CD4-positive, alpha-beta T cell treated with Interleukin-17A for 4 hours (primary cell): Measurements from ENCODE around the gene LRSAM1.
"Not testable (repeated sequence)": the region's sequence is repeated elsewhere in the genome, so short reads cannot be mapped to it uniquely, and the experiment has no call there.

Experiments
- DNase-seq: peaks from one replicate; pipeline ENCODE4 v3.0.0-alpha.2; 2020; ENCODE audit warnings: mixed read lengths

Gene LRSAM1

DNA sequence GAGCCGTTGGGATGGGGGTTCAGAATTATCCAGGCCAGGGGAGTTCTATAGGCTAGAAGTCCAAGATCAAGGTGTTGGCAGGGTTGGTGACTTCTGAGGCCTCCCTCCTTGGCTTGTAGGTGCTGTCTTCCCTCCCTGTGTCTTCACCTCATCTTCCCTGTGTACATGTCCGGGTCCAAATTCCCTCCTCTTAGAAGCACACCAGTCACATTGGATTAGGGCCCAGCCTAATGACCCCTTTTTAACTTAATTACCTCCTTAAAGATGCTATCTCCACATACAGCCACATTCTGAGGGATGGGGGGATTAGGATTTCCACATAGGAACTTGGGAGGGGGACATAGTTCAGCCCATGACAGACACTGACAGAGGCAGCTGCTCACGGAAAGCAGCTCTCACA is 12.1 kb downstream of the LRSAM1 start:
- DNase-seq: no peak

DNA sequence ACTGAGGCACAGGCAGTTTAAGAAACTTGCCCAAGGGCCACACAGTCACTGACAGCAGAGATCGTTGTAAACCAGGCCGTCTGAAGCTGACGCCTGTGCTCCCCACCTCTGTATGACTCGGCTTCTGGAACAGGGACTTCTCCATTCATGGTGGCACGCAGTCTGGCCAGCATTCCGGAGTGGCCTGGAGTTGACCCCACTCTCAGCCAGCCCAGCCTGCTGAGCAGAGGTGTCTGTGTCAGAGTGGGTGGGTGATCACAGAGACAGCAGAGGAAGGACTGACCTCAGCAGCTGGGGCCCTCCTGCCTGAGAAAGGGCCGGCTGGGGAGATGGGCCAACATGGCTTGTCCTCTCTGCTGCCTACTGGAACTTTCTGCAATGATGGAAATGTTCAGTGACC is 12.6 kb downstream of the LRSAM1 start:
- DNase-seq: no peak

DNA sequence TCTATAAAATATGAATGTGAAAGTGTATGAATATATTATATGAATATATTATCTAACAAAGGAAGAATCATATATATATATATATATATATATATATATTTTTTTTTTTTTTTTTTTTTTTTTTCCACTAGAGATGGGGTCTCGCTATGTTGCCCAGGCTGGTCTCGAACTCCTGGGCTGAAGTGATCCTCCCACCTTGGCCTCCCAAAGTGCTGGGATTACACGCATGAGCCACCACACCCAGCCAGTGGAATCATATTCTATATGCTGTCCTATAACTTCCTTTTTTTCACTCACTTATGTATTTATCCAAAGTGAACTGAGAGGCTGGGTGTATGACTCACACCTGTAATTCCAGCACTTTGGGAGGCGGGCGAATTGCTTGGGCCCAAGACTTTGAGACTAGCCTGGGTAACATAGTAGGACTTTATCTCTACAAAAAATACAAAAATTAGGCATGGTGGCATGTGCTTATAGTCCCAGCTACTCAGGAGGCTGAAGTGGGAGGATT is 15.2 kb downstream of the LRSAM1 start:
- not testable (repeated sequence) for DNase-seq

DNA sequence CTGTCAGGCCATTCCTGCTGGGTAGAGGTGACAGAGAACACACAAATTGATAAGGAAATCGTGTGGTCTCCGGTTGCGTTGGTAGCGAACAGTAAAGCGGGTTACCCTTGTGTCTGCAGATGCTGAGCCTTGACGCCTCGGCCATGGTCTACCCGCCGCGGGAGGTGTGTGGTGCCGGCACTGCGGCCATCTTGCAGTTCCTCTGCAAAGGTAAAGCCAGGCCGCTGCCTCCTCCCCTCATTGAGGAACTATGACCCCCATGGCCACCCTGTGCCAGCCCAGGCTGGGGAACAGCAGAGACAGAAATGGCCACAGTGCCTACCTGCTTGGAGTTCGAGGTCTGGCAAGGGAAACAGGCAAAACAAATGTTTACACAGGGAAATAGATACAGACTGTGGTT is 16.3 kb downstream of the LRSAM1 start:
- DNase-seq: no peak

DNA sequence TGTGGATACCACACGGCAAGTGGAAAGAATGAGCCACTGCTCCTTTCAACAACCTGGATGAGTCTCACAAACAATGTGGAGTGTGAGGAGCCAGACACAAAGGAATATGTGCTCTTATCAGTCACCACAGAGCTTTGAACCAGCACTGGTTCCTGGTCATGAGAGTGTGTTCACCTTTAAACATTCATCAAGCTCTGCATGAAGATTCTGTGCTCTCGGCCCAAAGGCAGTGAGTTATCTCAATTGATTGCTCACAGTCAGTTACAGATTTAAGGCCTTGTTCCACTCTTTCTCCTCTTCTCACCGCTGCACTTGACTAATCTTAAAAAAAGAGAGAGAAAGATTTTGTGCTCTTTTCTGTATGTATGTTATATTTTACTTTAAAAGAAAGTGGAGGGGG is 19.4 kb downstream of the LRSAM1 start:
- DNase-seq: no peak

DNA sequence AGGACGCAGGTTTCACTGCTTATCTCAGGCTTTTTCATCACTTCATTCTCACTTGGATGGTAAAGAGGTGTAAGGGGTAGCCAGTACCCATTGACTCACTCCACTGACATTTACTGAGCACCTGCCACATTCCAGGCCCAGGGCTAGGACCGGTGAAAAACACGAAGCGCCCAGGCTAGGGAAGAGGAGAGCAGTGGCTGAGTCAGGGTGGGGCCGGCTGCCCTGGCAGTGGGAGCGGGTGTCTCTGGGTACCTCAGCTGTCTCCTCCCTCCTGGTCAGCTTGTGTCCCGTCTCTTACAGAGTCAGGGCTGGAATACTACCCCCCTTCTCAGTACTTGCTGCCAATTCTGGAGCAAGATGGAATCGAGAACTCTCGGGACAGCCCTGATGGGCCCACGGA is 22.2 kb downstream of the LRSAM1 start:
- no peak for DNase-seq

DNA sequence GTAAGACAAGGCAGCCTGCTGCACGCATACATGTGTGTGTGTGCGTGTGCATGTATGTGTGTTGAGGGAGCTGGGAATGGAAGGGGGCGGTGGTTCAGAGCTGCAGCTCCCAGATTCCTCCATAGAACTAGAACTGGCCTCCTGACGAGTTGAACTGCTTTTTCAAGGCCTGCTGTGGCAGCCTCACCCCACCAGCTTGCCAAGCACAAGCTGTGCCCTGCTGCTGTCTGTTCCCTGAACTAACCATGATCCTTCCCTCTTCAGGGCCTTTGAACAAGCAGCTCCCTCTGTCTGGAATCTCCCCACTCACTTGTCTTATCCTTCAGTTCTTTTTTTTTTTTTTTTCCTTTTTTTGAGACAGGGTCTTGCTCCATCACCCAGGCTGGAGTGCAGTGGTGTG is 22.6 kb downstream of the LRSAM1 start:
- DNase-seq: no peak

DNA sequence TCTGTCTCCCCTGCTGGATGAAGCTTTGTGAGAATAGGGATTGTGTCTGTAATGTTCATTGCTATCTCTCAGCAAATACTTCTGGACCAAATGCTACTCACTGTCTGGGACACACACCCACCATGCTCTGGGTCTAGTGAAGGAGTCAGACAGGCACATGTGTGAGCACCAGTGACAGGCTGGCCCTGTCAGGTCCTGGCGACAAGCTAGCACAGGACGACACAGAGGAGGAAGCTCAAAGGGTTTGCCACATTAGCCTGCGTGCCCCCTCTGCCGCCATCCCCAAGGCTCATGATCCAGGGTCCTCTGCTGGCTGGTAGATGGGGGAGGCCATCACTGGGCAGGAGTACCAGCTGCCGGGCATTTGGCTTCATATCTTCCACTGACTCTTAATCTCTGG is 23.3 kb downstream of the LRSAM1 start:
- no peak for DNase-seq

DNA sequence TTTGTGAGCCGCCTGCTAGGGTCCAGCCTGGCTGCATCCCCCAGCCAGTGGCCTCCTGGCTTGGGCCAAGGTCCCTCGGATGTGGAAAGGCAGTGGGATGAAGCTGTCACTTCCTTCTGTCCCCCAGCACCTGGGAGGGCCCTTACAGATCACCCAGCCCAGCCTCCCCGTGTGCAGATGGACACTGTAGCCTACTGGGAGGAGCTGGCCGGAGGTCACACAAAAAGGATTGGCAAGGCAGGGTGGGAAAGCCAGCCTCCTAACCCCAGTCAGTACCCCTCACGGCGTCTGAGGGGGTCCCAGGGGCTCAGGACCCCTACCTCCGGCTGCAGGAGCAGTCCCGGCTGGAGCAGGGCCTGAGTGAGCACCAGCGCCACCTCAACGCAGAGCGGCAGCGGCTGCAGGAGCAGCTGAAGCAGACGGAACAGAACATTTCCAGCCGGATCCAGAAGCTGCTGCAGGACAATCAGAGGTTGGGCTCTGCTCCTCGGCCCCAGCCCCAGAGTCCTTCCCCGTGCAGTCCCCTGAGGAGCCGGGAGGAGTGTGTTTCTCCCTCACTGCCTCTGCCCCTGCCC is 28.3 kb downstream of the LRSAM1 start:
- no peak for DNase-seq

DNA sequence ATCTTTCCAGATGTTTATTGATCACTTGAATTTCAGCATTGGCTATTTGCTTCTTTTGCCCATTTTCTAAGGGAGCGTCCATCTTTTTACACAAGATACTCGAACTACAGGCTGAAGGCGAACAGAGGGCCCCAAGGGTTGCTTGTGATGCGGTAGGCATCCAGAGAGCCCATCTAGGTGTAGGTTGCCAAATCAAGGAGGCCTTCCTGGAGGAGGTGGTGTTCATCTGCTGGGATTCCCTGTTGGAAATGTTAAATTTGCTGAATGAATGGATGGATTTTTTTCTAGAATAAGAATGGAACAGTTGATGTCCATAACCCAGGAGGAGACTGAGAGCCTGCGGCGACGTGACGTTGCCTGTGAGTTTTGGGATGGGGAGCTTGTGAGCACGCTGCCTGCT is 31.4 kb downstream of the LRSAM1 start:
- DNase-seq: no peak

DNA sequence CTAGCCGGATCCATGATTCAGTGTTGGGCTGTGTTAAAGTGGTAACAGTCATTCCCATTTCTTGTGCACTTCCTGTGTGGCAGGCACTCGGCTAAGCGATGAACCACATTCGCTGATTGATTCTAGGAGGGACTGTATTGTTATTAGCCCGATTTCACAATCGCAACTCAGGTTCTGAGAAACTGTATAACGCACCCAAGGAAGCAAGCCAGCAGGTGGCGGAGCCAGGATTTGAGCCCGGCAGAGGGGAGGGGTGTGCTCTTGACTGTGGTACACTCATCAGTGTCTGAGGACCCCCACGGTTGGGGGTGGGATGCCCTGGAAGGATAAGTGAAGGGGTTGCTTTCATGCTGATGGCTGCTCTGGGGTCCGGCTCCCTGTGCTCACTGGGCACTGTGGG is 34.7 kb downstream of the LRSAM1 start:
- DNase-seq: no peak

DNA sequence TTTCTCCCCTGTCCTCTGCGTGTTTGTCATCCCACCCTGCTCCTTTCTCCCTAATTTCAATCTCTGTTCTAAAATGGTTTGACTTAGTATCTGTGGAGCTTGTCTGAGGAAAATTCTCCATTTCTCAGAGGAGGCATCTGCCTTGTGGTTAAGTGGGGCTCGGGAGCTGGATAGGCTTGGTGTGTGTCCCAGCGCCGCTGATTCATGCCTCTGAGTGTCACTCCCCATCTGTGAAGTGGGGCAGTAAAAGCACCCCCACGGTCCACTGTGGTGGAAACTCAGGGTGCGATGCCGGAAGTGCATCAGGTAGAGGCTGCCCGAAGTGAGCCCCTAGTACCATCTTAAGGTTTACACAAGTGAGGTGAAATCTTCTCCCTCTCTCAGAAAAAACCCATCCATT is 37.6 kb downstream of the LRSAM1 start:
- DNase-seq: no peak

DNA sequence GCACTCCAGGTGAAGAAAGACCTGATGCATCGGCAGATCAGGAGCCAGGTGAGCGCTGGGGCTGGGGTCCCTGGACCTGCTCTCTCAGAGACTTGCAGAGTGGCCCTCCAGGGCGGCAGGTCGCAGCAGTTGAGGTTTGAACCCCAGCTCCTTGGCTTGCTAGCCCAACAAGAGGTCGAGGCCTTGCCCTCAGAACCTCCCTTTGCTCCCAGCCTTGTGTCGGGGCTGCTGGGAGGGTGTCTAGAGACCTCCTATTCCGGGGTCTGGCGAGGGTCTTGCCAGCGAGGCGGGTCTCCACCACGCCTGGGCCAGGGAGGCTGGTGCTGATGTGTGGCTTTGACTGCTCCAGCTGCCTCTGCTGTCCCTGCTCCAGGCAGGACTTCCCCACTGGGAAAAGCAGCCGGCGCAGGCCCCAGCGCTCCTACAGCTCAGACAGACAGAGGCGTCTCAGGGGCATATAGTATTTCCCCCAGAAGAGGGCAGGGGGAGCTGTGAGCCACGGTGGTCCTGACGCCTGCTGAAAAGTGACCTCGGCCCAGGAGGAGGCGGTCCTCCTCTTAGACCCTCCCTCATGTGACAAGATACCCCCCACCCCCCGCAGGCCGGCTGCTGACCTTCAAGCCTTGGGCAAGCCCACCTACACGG is 38.3 kb downstream of the LRSAM1 start:
- no peak for DNase-seq

DNA sequence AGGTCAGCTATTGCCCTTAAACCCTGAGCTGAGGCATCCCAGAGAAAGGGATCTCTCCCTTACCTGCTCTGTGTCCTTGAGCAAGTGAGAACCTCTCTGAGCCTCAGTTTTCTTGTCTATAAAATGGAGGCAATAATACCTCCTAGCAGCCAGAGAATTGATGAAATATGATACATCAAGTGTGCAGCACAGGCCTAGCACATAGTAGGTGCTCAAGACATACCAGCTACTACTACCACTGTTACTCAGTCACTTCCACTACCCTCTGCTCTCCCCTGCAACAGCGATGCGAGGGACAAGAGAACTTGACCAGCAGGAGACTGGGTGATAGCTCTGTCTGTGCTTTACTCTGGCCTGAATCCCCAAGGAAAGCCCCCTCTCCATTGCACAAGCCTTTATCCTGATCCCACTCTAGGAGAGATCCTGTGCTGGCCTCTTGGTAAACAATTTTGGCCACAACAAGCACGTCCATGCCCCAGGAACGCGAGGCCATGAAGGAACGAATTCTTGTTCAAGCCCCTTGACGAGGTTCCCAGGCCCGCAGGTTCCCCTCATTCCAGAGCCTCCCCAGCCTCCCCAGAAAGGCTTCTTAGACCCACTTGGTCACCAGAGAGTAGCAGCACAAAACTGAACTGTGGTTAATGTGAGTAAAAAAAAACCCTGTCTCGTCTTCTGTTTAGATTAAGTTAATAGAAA is 39.4 kb downstream of the LRSAM1 start:
- DNase-seq: no peak

DNA sequence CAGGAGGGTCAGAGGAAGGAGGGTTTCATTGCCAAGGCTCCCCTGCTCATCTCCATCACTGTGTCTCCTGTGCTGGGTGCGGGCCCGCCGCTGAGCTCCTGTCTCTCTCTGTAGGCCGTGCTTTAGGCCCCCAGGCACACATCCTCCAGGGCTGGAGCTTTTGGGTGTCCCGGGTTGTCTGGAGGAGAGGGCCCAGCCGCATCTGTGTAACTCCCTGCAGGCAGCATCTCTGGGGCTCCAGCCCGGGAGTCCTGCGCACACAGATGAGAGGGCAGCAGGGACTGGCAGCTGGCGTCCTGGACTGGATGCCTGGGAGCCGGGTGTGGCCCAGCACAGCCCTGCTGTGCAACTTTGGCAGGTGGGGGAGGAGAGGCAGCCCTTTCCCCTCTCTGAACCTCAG is 40.2 kb downstream of the LRSAM1 start:
- no peak for DNase-seq

DNA sequence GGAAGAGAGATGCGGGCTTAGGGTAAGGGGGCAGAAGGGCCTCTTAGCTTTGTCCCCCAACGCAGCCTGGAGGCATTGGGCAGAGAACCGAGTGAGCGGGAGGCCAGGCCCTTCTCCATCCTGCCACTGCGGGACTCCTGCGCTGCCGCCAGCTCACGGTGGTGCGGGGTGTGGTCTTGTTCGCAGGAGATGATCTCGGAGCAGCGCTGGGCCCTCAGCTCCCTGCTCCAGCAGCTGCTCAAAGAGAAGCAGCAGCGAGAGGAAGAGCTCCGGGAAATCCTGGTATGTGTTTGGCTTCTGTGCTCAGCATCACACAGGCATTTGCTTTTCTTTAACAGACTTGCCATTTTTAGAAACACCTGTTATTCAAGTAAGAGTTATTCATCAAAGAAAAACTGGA is 41.3 kb downstream of the LRSAM1 start:
- DNase-seq: no peak

DNA sequence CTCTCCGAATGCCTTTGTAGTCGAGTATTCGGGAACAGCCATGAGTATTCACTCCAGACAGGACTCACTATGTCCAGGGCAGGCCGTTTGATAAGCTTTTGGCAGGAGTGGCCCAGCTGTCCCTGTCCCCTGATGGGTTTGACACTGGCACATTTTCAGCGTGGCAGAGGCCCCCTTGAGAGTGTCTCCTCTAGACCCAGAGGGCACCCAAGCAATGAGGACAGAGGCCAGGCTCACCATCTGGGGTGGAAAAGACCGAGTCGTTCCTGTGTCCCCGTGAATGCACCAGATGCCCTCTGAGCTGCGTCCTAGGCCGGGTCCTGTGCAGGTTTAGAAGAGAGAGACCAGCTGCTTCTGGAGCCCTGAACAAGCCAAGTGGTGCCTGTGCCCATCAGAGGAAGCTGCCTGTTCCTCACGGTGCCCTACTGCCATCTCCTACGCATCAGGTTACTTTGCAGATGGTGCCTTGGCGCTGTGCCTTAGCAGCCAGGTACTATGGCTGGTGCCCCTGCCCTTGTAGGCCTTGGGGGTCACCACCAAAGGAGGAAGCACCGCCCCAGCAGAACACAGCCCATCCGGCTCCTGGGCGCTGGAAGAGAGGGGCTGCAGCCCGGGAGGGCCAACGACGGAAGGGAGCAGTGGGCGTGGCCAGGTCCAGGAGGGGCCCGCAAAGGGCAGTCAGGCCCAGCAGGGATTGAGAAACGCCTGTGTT is 42.4 kb downstream of the LRSAM1 start:
- DNase-seq: no peak

DNA sequence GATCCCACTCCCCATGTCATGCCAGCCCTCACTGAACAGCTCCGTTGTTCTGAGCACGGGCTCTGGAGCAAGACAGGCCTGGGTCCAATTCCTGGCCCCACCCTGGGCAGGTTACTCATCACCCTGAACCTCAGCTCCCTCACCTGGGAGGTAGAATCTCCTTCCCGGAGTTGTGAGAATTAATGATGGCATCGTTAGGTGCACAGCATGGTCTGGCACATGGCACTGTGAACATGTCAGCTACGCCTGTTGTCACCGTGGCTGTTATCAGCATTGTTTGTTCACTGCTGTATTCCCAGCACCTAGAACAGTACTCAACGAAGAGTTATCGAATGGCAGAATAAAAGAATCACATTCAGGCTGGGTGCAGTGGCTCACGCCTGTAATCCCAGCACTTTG is 43.0 kb downstream of the LRSAM1 start:
- no peak for DNase-seq

DNA sequence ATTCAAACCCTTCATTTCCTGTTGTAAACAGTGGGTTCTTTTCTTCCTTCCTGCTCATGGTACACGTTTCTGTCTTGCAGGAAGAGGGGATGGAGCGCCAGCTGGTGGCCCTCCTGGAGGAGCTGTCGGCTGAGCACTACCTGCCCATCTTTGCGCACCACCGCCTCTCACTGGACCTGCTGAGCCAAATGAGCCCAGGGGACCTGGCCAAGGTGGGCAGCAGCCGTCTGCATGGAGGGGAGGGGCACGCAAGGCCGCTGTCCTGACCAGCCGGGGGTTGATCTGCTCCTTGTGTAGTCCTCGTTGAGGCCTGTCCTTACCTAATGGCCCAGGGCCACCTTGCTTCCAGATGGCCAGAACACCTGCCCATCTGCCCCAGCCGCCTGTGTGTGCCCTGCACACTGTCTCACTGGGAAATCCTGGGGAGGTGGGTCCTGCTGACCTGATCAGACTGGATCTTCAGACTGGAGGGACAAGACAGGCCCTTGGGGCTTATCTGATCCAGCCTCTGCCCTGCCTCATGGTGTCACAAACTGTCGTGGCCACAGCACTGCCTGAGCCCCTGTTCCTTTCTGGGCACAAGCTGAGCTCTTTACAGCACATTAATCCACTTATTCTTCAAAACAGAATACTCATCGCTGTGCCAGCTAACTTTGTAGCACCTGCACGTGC is 44.7 kb downstream of the LRSAM1 start:
- DNase-seq: no peak

DNA sequence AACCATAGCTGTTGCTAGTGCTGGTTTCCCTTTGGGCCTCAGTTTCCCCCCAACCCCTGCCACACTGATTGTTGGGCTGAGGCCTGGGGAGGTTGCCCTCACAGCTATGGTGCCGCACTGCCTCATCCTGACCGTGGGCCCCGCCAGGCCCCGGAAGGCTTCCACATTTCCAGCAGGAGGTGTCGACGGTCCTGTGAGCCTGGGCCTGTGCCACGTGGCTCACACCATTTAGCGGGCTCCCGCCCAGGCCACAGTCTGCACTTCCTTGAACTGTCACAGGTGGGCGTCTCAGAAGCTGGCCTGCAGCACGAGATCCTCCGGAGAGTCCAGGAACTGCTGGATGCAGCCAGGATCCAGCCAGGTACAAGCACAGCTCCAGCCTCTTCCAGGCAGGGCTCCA is 45.7 kb downstream of the LRSAM1 start:
- DNase-seq: no peak

DNA sequence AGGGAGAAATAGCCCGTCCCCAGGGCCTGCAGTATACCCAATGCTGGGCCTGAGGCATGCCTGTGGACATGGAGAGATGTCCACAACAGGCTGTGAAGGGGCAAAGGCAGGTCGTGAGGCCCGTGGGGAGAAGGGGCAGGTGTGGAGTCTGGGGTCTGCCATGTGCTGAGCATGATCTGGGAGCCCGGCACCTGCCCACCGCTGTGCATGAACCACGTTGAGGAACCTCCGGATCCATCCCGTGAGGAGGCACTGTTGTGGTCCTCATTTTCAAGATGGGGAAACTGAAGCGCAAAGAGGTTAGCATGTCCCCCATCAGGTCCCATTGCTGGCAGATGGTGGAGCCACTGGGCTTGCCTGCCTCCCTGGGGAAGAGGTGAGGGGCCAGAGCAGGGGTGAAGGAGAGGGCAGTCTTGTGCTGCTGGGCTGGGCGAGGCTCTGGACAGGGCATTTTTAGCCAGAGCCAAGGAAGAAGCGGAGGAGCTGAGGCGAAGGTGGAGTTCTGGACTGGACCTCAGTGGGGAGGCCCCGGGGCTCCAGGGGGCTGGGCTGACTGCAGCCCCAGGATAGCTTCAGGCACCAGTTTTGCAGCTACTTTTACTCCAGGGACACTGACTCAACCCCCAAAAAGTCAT is 46.5 kb downstream of the LRSAM1 start:
- DNase-seq: no peak

DNA sequence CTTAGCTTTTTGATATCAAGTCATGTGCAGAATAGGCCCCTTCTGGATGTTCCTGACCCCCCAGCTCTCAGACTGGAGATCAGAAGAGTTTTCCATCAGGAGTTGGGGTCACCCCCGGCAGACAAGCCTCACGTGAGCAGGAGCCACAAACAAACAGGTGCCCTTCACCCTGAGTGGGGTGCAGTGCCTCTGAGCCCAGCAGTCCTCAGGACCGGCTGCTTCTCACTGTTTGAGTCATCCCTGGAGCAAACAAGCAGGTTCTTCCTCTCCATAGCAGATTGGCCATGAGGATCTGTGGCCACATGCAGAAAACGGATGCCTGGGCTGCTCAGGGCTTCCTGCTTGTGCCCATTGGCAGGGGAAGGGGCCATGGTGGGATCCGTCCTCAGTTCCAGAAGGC is 47.0 kb downstream of the LRSAM1 start:
- DNase-seq: no peak

DNA sequence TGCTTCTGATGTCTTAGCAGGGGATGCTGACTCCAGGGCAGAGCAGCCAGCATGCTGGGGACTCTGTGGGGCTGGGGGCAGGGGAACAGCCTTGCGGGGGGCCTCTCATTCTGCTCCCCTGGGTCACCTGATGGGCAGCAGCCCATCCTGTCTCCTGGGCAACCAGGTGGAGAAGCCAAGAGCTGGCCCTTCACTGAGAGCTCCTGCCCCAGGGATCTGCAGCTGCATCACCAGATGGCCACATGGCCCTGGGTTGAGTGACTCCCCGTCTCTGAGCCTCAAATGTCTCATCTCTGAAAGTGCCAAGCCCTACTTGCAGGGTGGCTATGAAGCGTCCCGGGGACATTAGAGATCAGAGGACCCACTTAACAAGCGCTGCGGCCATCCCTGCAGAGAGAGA is 49.1 kb downstream of the LRSAM1 start:
- DNase-seq: no peak
